Keratinocyte (primary cell): ENCODE data around the gene VPS13D. TPM values are rescaled to one million over a fixed set of nuclear protein-coding genes. Genes with fewer than 3 reads are reported as not detected.

Source experiments
- DNase-seq: peaks from one replicate; pipeline ENCODE4 v3.0.0-alpha.2; 2011; ENCODE audit warnings: low read depth, missing footprints, low spot score
- FAIRE-seq: peaks from 2 replicates; lab custom pipeline; 2011; peaks lifted over from hg19 to GRCh38; lab: Jason Lieb, UNC
- H2AFZ ChIP-seq: 2 replicates; pipeline ENCODE4 v1.6.0; 2012; ENCODE audit warnings: low read length, control low read depth, inconsistent platforms; ENCODE audit not compliant: control insufficient read depth
- H3K27ac ChIP-seq: 2 replicates; pipeline ENCODE4 v1.5.1; 2011; ENCODE audit warnings: low read length; ENCODE audit not compliant: control insufficient read depth, insufficient read depth
- H3K27me3 ChIP-seq: 3 replicates; pipeline ENCODE4 v1.6.0; 2011; ENCODE audit warnings: low read length; ENCODE audit not compliant: control insufficient read depth, insufficient read depth; ENCODE audit errors: extremely low read depth
- H3K36me3 ChIP-seq, 2 experiments: 2 replicates in 1 of 2; 3 replicates in 1 of 2; pipeline ENCODE4 v1.5.1; 2011; ENCODE audit warnings: low read length in 2 of 2, mild to moderate bottlenecking in 1 of 2; ENCODE audit not compliant: control insufficient read depth in 2 of 2, insufficient read depth in 2 of 2; ENCODE audit errors: extremely low read depth in 1 of 2
- H3K4me1 ChIP-seq: 3 replicates; pipeline ENCODE4 v1.5.1; 2011; ENCODE audit warnings: low read length; ENCODE audit not compliant: control insufficient read depth, insufficient read depth; ENCODE audit errors: extremely low read depth
- H3K4me2 ChIP-seq: 3 replicates; pipeline ENCODE4 v1.6.0; 2011; ENCODE audit warnings: low read depth, low read length; ENCODE audit not compliant: control insufficient read depth, insufficient read depth; ENCODE audit errors: extremely low read depth
- H3K4me3 ChIP-seq, 3 experiments: fragments of 200-600 bp in 1 of 3; sonication (generic) in 1 of 3; 2 replicates in 2 of 3; 3 replicates in 1 of 3; pipeline ENCODE4 v1.5.1; 2011 to 2016; ENCODE audit warnings: low read length in 3 of 3, mild to moderate bottlenecking in 3 of 3, control low read depth in 2 of 3, inconsistent platforms in 1 of 3, low read depth in 1 of 3, mixed read lengths in 1 of 3, mixed run types in 1 of 3, moderate library complexity in 1 of 3; ENCODE audit not compliant: control insufficient read depth in 2 of 3, insufficient read depth in 2 of 3; ENCODE audit errors: extremely low read depth in 1 of 3
- H3K79me2 ChIP-seq: 2 replicates; pipeline ENCODE4 v1.6.0; 2012; ENCODE audit warnings: low read length; ENCODE audit not compliant: control insufficient read depth, insufficient read depth
- H3K9ac ChIP-seq: 3 replicates; pipeline ENCODE4 v1.6.0; 2011; ENCODE audit warnings: low read length; ENCODE audit not compliant: control insufficient read depth, insufficient read depth; ENCODE audit errors: extremely low read depth
- H3K9me1 ChIP-seq: 3 replicates; pipeline ENCODE4 v1.6.0; 2011; ENCODE audit warnings: low read length; ENCODE audit not compliant: control insufficient read depth, insufficient read depth; ENCODE audit errors: extremely low read depth
- H3K9me3 ChIP-seq: 2 replicates; pipeline ENCODE4 v1.5.1; 2012; ENCODE audit warnings: low read depth, low read length; ENCODE audit not compliant: control insufficient read depth
- H4K20me1 ChIP-seq: 3 replicates; pipeline ENCODE4 v1.6.0; 2011; ENCODE audit warnings: low read length; ENCODE audit not compliant: control insufficient read depth, insufficient read depth; ENCODE audit errors: extremely low read depth
- EZH2 ChIP-seq: IDR thresholded peaks from one replicate; pipeline ENCODE4 v1.6.1; 2012; ENCODE audit warnings: inconsistent platforms, mild to moderate bottlenecking, low read length, moderate library complexity
- dilution Hi-C: fragments of 300-500 bp; cut with MboI; formaldehyde crosslinking; loops from one replicate; pipeline ENCODE4 v1.7.0; 2020; ENCODE audit warnings: low sequenced_read_pairs; ENCODE audit not compliant: extremely low pct_ligation_motif_present
- polyA plus RNA-seq, 5 experiments: library from polyadenylated mRNA; depleted of rRNA in 3 of 5; stranded (reverse) in 3 of 5; stranded (forward) in 1 of 5; unstranded in 1 of 5; fragments of >200 nt; gene quantifications; 1 replicate in 1 of 5; 2 replicates in 3 of 5; 3 replicates in 1 of 5; pipeline versions ENCODE4 v1.2.1 to v1.2.3, GENCODE V29; 2011 to 2012; ENCODE audit warnings: missing spikeins in 2 of 5, low read depth in 1 of 5, low replicate concordance in 1 of 5
- TF ChIP-seq, protein P1 (sequence below), 3 experiments: IDR thresholded peaks in 1 of 3; conservative IDR thresholded peaks in 1 of 3; optimal IDR thresholded peaks in 1 of 3; 2 replicates in 2 of 3; 3 replicates in 1 of 3; pipeline versions ENCODE3 to v1.5.1; 2011; ENCODE audit warnings: low read length in 3 of 3, mild to moderate bottlenecking in 3 of 3, moderate library complexity in 2 of 3, control low read depth in 1 of 3, inconsistent platforms in 1 of 3; ENCODE audit not compliant: insufficient read depth in 2 of 3; ENCODE audit errors: extremely low read depth in 1 of 3

The VPS13D gene
- polyA plus RNA-seq, 1 donor (not counting 4 experiments of a cell fraction or from before 2014, with no cell fraction given), result 19.0 TPM

DNA sequence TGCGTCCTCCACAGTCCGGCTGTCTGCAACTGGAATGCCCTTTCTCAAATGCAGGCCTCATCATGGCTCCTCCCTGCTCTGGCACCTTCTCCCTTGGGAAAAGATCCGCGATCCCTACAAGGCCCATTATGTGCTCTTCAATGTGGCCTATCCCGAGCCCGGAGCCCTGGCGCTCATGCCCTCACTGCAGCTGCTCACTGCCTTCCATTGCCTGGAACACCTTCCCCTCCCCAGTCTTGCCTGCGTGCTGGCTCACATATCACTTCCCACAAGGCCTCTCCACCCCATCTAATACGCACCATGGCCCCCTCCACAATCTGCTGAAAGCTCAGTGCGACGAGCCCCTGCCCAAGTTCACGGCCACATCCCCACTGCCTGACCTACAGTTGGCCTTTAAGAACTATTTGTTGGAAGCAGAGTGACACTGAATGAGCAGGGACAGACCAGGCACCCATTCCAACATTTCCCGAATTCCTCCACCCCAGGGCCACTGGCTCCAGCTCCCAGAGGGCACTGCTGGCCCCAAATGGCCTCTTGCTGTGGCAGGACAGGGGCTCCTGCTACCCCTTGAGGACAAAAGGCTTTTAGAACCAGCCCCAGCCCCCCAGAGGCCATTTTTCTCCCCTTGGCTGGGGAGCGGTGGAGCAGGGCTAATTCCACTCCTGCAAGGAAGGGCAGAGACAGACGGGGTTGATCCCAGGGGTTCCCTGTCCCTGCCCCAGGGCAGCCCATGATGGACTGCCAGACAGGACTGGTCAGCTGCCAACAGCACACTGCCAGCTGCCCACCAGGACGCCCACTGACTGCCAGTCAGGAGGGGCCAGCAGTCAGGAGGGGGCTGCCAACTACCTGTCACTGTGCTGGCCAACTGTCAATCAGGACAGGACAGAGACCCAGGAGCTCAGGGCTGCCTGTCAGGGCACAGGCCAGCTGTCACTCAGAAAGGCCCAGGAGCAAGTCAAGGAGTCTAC lies 323.4 kb downstream of the VPS13D start:
- peaks cover 3% of the 10 kb centered on the region for H4K20me1 ChIP-seq
- peaks cover 42% of the 10 kb centered on the region for H3K27me3 ChIP-seq
- H2AFZ ChIP-seq, result no peak overlapping the region
- TF ChIP-seq, protein P1, sequence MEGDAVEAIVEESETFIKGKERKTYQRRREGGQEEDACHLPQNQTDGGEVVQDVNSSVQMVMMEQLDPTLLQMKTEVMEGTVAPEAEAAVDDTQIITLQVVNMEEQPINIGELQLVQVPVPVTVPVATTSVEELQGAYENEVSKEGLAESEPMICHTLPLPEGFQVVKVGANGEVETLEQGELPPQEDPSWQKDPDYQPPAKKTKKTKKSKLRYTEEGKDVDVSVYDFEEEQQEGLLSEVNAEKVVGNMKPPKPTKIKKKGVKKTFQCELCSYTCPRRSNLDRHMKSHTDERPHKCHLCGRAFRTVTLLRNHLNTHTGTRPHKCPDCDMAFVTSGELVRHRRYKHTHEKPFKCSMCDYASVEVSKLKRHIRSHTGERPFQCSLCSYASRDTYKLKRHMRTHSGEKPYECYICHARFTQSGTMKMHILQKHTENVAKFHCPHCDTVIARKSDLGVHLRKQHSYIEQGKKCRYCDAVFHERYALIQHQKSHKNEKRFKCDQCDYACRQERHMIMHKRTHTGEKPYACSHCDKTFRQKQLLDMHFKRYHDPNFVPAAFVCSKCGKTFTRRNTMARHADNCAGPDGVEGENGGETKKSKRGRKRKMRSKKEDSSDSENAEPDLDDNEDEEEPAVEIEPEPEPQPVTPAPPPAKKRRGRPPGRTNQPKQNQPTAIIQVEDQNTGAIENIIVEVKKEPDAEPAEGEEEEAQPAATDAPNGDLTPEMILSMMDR (optimal IDR thresholded peaks at IDR 0.05 in 1 of 3, IDR thresholded peaks at IDR 0.05 in 1 of 3, conservative IDR thresholded peaks at IDR 0.05 in 1 of 3; ENCODE audit: extremely low read depth in 1 of 3, insufficient read depth in 2 of 3, low read length in 3 of 3), result no peak
- no peak for TF ChIP-seq EZH2
- no peaks in the 10 kb centered on the region for H3K79me2 ChIP-seq
- peaks cover 13% of the 10 kb centered on the region for H3K4me1 ChIP-seq
- H3K4me2 ChIP-seq, result no peak overlapping the region
- dilution Hi-C loops, result no loop called here
- H3K27ac ChIP-seq, result no peak overlapping the region
- no peak for FAIRE-seq
- H3K9me3 ChIP-seq, result no peaks in the 10 kb centered on the region
- H3K9ac ChIP-seq, result no peak overlapping the region
- no peak for DNase-seq
- H3K9me1 ChIP-seq, result no peaks in the 10 kb centered on the region
- no peaks in the 10 kb centered on the region for H3K36me3 ChIP-seq
- no peak overlapping the region for H3K4me3 ChIP-seq

DNA sequence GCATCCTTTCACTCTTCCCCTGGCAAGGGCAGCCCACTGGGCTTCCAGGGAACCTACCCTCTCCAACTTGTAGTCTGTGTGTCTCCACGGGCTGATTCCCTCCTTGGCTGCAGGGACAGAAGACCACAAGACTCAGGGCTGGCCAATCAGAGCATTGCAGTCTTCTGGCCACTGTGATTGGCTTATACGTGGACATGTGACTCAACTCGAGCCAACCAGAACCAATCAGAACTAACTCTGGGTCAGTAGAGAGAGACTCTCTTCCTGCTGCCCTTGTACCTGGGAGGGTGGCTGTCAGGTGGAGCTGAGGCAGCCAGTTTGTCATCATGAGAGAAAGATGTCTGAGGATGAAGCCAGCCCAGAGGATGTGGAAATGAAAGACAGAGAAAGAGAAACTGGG lies 324.1 kb downstream of the VPS13D start:
- H3K4me1 ChIP-seq, result peaks cover 13% of the 10 kb centered on the region
- no peak for TF ChIP-seq EZH2
- TF ChIP-seq, protein P1 (optimal IDR thresholded peaks at IDR 0.05 in 1 of 3, IDR thresholded peaks at IDR 0.05 in 1 of 3, conservative IDR thresholded peaks at IDR 0.05 in 1 of 3; ENCODE audit: extremely low read depth in 1 of 3, insufficient read depth in 2 of 3, low read length in 3 of 3), result no peak
- H3K27ac ChIP-seq, result no peak overlapping the region
- H3K4me2 ChIP-seq, result no peak overlapping the region
- no peak overlapping the region for H3K9ac ChIP-seq
- DNase-seq (no peak), FAIRE-seq (no peak)
- H4K20me1 ChIP-seq, result peaks cover 3% of the 10 kb centered on the region
- H3K9me1 ChIP-seq, result no peaks in the 10 kb centered on the region
- H3K79me2 ChIP-seq, result no peaks in the 10 kb centered on the region
- H3K36me3 ChIP-seq, result no peaks in the 10 kb centered on the region
- dilution Hi-C loops, result no loop called here
- peaks cover 41% of the 10 kb centered on the region for H3K27me3 ChIP-seq
- no peaks in the 10 kb centered on the region for H3K9me3 ChIP-seq
- no peak overlapping the region for H3K4me3 ChIP-seq
- no peak overlapping the region for H2AFZ ChIP-seq
